Adrenal gland (tissue), 5 donors: ENCODE data around the gene NPSR1.

Experiments used
- POLR2A ChIP-seq, 2 donors: fragments of 450-650 bp; IDR thresholded peaks; one replicate each; pipeline ENCODE4 v1.6.1; 2017; ENCODE audit warnings: antibody characterized with exemption in 2 of 2, mild to moderate bottlenecking in 2 of 2, moderate library complexity in 1 of 2
- TF ChIP-seq, protein P1 (sequence below), 6 experiments: fragments of 450-650 bp in 4 of 6; fragments of 200-600 bp in 2 of 6; sonication (generic) in 1 of 6; IDR thresholded peaks; 1 replicate in 5 of 6; 2 replicates in 1 of 6; pipeline versions ENCODE4 v1.5.1 to v1.8.0; 2016 to 2021; ENCODE audit warnings: antibody characterized with exemption in 6 of 6, mild to moderate bottlenecking in 2 of 6, moderate library complexity in 1 of 6
- donor health status: DM: no; HTN: no; CAD: no.

DNA sequence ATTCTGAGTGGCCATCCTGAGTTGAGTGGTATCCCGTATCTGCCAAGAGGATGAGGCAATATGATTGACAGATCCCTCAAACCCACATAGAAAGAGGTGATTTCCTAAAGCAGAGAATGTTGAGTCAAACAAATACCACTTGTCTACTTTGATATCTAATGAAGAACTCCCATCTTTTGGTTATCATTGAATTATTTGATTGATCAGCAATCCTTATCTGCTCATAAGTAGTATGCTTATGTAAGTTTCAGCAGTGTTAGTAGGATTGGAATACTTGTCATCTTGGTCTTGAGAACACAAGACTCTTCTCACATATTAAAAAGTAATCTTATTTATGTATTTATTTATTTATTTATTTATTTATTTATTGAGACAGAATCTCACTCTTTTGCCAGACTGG lies 231.9 kb downstream of the NPSR1 start:
- TF ChIP-seq, protein P1, sequence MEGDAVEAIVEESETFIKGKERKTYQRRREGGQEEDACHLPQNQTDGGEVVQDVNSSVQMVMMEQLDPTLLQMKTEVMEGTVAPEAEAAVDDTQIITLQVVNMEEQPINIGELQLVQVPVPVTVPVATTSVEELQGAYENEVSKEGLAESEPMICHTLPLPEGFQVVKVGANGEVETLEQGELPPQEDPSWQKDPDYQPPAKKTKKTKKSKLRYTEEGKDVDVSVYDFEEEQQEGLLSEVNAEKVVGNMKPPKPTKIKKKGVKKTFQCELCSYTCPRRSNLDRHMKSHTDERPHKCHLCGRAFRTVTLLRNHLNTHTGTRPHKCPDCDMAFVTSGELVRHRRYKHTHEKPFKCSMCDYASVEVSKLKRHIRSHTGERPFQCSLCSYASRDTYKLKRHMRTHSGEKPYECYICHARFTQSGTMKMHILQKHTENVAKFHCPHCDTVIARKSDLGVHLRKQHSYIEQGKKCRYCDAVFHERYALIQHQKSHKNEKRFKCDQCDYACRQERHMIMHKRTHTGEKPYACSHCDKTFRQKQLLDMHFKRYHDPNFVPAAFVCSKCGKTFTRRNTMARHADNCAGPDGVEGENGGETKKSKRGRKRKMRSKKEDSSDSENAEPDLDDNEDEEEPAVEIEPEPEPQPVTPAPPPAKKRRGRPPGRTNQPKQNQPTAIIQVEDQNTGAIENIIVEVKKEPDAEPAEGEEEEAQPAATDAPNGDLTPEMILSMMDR (IDR thresholded peaks at IDR 0.05): no peak
- no peak for TF ChIP-seq POLR2A (IDR thresholded peaks at IDR 0.05)
